GM12892 (cell line): ENCODE data around the gene TMEM54.

Experiments used
- POLR2A ChIP-seq: IDR thresholded peaks from 2 replicates; pipeline ENCODE4 v1.6.1; 2011; ENCODE audit warnings: low read depth, low read length, control low read depth
- POLR2AphosphoS5 ChIP-seq: IDR thresholded peaks from 2 replicates; pipeline ENCODE4 v1.6.1; 2011; ENCODE audit warnings: low read depth, low read length, control low read depth
- TAF1 ChIP-seq: IDR thresholded peaks from 2 replicates; pipeline ENCODE4 v1.6.1; 2011; ENCODE audit warnings: low read depth, mild to moderate bottlenecking, control low read depth, low read length, borderline replicate concordance

- no peak for TF ChIP-seq POLR2AphosphoS5
- TF ChIP-seq TAF1 = no peak
- TF ChIP-seq POLR2A = no peak
Measured at GRCh38 chr1:32870615-32871363, 30.4 kb downstream of the TMEM54 start, which contains the start of gene FNDC5.
